Middle frontal gyrus (tissue), 1 donor: ENCODE measurements around the gene TSEN54.
A peak's percentile ranks its signal among the peaks of the same experiment; 100 is the strongest.
"Not testable (repeated sequence)": the region's sequence is repeated elsewhere in the genome, so short reads cannot be mapped to it uniquely, and the experiment has no call there.

Experiments used
- DNase-seq: peaks from one replicate; pipeline ENCODE4 v3.0.0-alpha.2; 2015; ENCODE audit warnings: low spot score; ENCODE audit errors: extremely low spot score

The TSEN54 gene

DNA sequence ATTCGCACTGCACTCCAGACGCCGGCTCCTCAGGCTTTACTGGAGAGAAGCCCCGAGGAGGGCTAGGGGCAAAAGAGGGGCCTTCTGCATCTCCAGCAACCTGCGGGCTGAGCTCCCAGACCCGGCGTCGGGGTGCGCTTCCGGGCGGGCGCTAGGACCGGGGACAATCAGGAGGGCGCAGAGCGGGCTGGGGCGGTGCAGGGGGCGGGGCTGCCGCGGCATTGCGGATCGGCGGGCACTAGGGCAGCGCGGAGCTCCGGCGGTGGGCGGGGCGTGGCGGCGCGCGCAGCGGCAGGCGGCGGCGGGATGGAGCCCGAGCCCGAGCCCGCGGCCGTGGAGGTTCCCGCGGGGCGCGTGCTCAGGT is at the start of gene TSEN54:
Gene TSEN54, plus strand, starts transcription at position 274 of the 364 bp plus-strand sequence. Its CDS starts 33 bp downstream, at position 307.
- peak; percentile 75 for DNase-seq

- DNase-seq: no peak
Measured at GRCh38 chr17:75468291-75468754, 48.0 kb upstream of the TSEN54 start.

- no peak for DNase-seq
Measured at GRCh38 chr17:75468779-75469373, 47.5 kb upstream of the TSEN54 start.

GRCh38 chr17:75471207-75471606 is 45.1 kb upstream of the TSEN54 start:
- no peak for DNase-seq

DNA sequence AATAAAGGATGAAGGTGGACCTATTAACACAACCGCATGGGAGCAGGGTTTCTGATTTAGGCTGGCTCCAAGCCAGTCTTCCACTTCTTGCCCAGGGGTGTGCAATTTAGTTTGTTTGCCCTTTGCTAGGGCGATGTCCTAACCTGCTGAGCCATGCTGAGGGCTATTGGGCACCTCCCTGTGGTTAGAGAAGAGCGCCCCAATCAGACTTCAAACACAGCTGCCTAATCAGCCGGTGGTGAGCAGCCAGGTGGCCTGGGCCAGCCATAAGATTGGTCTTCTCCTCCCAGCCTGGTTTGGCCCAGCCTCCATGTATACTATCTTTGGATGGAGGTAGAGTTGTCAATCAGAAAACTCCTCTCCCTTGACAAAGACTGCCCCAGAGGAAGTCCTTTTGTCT is 44.2 kb upstream of the TSEN54 start:
- DNase-seq: no peak

- no peak for DNase-seq
Measured at GRCh38 chr17:75473246-75473645, 43.1 kb upstream of the TSEN54 start.

DNA sequence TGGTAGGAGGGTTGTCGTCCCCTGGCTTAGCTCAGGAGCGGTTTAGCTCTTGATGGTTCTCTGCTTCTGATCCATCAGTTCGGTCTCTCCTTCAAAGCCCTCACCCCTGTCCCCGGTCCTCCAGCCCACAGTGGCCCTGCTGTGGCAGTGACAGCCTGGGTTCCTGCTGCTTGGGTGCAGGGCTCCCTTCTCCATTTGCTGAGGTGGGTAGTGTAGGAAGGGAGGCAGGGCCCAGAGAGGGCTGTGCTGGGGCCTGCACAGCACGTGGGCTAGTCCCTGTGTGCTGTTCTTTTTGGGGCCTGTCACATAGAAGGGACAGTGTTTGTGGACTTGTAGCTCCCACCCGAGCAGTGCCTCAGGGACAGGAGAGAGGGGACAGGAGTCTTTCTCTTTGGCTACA is 41.6 kb upstream of the TSEN54 start:
- DNase-seq: no peak

- no peak for DNase-seq
Measured at GRCh38 chr17:75475144-75475835, 41.0 kb upstream of the TSEN54 start.

- DNase-seq: no peak
Measured at GRCh38 chr17:75475851-75476250, 40.5 kb upstream of the TSEN54 start.

- peak; percentile 80 for DNase-seq
Measured at GRCh38 chr17:75476271-75476671, 40.1 kb upstream of the TSEN54 start.

DNA sequence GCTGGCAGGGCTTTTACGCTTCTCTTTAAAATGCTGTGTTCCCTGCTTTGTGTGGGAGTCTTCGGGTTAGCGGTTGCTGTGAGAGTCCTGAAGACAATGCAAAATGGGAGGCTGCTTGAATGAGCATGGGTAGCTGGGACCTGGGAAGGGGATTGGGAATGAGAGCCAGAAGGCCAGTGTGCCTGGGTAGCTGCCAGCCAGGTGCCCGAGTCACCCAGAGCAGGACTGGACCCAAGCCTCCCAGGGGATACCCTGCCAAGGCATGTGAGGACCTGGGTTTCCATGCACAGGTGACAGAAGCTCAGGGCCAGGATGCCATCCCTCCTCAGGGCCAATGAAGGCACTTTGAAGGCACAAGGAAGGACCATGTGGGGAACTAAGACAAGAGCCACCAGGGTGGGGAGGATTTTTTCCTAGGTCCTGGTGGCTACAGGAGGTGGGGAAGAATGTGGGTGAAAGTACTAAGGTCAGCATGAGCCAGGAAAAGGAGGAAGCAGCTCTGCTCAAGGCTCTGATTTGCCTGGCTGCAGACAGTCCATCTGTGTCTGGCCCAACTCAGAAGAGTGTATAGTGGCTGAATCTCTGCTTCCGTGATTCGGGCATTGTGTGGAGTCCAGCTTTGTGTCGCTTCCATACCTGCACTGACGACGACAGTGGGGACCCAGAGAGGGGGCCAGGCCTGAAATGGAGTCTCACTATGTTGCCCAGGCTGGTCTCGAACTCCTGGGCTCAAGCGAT is 39.4 kb upstream of the TSEN54 start:
- DNase-seq: no peak

DNA sequence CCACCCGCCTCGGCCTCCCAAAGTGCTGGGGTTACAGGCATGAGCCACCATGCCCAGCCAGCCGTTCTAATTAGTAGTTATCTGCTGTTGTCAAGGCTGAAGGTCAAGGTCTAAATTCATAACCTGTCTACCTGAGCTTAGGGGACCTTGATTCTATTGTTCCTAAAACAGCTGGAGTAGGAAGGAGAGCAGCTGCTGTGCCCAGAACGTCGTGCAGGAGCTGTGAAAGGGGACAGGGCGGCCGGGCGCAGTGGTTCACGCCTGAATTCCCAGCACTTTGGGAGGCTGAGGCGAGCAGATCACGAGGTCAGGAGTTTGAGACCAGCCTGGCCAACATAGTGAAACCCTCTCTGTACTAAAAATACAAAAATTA is 38.9 kb upstream of the TSEN54 start:
- DNase-seq: not testable (repeated sequence)

DNA sequence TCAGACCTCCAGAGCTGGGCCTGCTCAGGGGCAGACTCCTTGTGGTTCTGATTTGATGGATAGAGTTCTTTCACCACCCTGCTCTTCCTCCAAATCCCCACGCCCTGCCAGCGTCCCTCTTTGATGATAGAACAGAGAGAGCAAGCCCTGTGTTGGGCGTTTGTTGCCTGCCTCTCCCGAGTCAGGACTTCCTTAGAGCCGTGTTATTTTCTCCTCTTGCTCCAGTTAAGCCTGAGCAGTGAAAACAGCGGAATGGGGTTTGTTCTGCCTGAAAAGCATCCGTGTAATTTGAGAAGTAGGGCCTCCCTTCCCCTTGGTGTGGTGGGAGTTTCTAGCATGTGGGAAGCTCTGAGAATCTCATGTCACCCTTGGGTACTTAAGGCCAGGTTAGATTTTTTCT is 37.8 kb upstream of the TSEN54 start:
- no peak for DNase-seq

- no peak for DNase-seq
Measured at GRCh38 chr17:75480281-75480680, 36.0 kb upstream of the TSEN54 start.

GRCh38 chr17:75481194-75482068 is 34.9 kb upstream of the TSEN54 start:
- no peak for DNase-seq

DNA sequence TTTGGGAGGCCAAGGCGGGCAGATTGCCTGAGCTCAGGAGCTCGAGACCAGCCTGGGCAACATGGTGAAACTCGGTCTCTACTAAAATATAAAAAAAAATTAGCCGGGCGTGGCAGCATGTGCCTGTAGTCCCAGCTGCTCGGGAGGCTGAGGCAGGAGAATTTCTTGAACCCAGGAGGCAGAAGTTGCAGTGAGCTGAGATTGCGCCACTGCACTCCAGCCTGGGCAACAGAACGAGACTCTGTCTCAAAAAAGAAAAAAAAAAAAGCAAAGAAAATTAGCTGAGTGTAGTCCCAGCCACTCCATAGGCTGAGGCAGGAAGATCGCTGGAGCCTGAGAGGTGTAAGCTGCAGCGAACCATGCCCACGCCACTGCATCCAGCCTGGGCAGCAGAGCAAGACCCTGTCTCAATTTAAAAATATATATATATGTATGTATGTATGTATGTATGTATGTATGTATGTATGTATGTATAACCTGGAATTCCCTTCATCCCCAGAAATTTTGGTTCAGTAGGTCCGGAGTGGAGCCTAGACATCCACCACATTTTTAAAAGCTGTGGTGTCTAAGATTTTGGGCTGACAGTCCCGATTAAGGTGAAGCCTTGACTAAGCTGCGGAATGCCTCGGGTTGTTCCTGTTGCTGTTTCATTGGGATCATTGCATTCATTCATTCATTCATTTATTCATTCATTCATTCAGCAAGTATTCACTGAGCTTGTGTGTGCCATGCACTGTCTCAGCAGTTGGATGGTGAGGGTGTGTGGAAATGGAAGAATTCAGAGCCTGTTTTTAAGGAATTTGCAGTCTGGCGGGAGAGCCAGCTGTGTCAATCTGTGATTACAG is 34.0 kb upstream of the TSEN54 start:
- no peak for DNase-seq

DNA sequence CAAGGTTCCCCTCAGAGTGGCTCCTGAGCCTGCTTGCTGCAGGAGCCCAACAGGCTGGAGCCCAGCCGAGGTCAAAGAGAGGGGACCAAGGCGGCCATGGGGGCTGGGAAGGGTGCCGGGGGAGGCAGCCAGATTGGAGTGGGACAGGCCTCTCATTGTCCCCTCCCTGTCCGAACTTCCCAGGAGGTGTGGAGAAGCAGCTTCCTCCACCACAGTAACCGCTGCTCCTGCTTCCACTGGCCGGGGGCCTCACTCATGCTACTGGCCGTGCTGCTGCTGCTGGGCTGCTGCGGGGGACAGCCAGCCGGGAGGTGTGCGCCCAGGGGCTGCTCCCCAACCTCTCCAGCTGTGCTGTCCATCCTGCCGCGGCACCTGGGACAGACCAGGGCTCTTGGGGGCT is 30.6 kb upstream of the TSEN54 start:
- DNase-seq: no peak

GRCh38 chr17:75486151-75486550 is 30.2 kb upstream of the TSEN54 start:
- DNase-seq: no peak

- no peak for DNase-seq
Measured at GRCh38 chr17:75486951-75487350, 29.4 kb upstream of the TSEN54 start.

DNA sequence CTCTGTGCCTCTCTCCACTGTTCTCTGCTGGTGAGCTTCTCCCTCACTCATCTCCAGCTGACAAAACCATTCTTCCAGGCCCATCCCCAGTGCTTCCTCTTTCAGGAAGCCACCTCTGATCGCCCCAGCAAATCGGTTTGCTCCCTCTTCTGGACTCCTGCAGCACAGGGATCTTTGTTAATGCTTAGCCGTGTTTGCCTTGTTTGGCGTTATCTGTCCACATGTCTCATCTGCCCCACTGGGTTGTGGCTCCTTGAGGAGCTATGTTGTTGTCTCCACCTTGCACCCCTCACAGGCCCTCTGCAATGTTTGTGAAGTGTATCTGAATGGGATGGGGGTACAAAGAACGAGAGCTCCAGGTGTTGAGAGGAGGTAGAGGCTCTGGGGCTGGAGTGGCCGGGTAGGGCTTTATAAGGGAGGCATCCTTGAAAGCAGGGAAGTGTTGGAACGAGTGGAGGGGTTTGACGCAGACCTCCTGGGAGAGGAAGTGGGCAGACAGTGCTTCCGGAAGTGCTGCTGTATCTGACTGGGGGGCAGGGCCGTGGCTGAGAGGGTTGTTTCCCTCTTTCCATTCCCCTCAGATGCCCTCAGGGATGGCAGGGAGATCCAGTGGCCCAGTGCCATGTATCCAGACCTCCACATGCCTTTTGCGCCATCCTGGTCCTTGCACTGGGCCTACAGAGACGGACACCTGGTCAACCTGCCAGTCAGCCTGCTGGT is 28.8 kb upstream of the TSEN54 start:
- no peak for DNase-seq
